ENCODE results near the gene NIN. TPM values are rescaled to one million over a fixed set of nuclear protein-coding genes. Genes with fewer than 3 reads are reported as not detected.
"Not testable (repeated sequence)": the region's sequence is repeated elsewhere in the genome, so short reads cannot be mapped to it uniquely, and the experiment has no call there.

Gene NIN
- total and polyA plus RNA-seq, 2 donors = 14.7 to 31.3 TPM

DNA sequence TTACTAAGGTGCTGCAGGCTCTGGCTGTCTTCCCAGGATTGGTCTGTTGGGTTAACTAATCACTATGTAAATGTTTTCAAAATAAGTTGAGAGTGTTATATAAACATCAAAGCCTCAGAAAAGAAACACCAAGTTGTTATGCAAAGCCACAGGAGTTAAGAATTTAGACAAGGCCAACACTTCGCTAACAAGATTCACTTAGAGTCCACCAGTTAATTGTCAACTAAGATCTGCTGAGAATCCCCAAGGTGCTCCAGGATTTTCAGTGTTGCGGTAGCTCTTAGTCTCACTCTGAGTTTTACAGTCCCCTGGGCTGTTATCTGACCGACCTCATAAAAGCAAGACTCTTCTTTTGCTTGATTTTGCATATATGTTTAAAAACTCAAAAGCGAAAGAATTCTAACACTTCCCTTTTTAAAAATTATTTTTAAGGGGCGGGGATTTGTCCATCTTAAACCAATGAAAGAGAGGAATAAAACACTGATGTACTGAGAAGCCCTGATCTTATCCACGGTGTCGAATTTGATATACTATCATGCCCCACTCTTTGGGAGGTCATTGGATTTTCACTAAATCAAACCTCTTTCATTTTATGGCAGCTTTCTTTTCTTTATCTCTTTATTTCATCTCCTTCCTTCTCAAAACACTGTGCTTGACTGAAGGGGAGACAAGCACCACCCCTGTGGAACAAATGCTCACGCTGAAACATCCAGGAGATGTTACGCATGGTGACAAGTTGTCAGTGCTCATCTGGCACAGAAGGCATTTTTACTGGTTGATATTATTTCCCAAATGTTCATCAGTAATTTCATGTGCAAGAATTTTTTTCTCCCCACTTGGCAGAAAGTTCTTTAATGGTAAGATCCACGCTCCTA, 7.0 kb downstream of the NIN start:
- H3K4me3 ChIP-seq (ENCODE audit: low read length in 2 of 2) = no peak overlapping the region
- no peak for DNase-seq (ENCODE audit: low read depth in 6 of 9, low spot score in 9 of 9)
- no peaks in the 10 kb centered on the region for H3K9me3 ChIP-seq (ENCODE audit: control insufficient read depth in 2 of 2, insufficient read depth in 1 of 2, low read length in 1 of 2)
- no peak overlapping the region for H3K27ac ChIP-seq (ENCODE audit: low read depth in 1 of 2, low read length in 1 of 2)
- peaks cover 37 to 39% of the 10 kb centered on the region in 2 donors for H3K4me1 ChIP-seq (ENCODE audit: control insufficient read depth in 2 of 2, insufficient read depth in 2 of 2, low read length in 2 of 2)
- H3K27me3 ChIP-seq (ENCODE audit: control insufficient read depth in 2 of 2, insufficient read depth in 1 of 2, low read length in 1 of 2) = no peaks in the 10 kb centered on the region
- H3K36me3 ChIP-seq (ENCODE audit: control insufficient read depth in 2 of 2, insufficient read depth in 2 of 2, low read length in 1 of 2) = peaks cover 3 to 17% of the 10 kb centered on the region in 2 donors
- 44% methylated on average over 10 of the region's 10 CpGs for WGBS

- no peak overlapping the region for H3K4me3 ChIP-seq (ENCODE audit: low read length in 2 of 2)
- WGBS = 90% methylated on average over 11 of the region's 11 CpGs
- H3K27me3 ChIP-seq (ENCODE audit: control insufficient read depth in 2 of 2, insufficient read depth in 1 of 2, low read length in 1 of 2) = no peaks in the 10 kb centered on the region
- peaks cover 34 to 36% of the 10 kb centered on the region in 2 donors for H3K4me1 ChIP-seq (ENCODE audit: control insufficient read depth in 2 of 2, insufficient read depth in 2 of 2, low read length in 2 of 2)
- peak overlapping the region in 1 of 2 donors; percentile 11 for H3K27ac ChIP-seq (ENCODE audit: low read depth in 1 of 2, low read length in 1 of 2)
- H3K9me3 ChIP-seq (ENCODE audit: control insufficient read depth in 2 of 2, insufficient read depth in 1 of 2, low read length in 1 of 2) = no peaks in the 10 kb centered on the region
- no peak for DNase-seq (ENCODE audit: low read depth in 6 of 9, low spot score in 9 of 9)
- peaks cover 3 to 17% of the 10 kb centered on the region in 2 donors for H3K36me3 ChIP-seq (ENCODE audit: control insufficient read depth in 2 of 2, insufficient read depth in 2 of 2, low read length in 1 of 2)
Observed at GRCh38 chr14:50823051-50823761, 7.8 kb downstream of the NIN start.

DNA sequence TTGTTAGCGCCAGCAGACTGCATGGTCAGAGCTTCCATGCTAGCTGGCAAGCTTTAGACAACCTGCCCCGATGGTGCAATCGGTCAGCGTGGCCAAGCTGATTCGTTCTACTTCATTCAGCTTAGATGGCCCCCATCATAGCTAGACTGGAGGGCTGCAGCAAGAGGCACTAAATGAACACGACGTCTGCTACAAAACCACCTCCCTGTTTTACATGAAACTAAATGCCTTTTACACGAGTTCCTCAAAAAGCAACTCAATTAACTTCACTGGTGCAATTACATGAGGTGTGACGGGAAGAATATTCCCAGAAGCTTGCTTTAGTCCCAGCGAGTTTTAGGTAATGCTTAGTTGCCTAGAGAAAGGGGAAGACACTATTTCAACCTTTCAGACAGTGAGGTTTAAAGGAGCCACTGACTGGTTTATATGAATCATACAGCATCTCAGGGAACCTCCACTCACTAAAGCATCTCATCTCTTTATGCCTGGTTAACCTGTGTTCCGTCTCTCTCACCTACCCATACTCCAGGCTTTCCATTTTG, 8.4 kb downstream of the NIN start:
- Histone ChIP-seq H3K27ac (ENCODE audit: low read depth in 1 of 2, low read length in 1 of 2) (no peak overlapping the region), H3K36me3 (ENCODE audit: control insufficient read depth in 2 of 2, insufficient read depth in 2 of 2, low read length in 1 of 2) (peaks cover 7 to 17% of the 10 kb centered on the region in 2 donors), H3K4me3 (ENCODE audit: low read length in 2 of 2) (no peak overlapping the region), H3K27me3 (ENCODE audit: control insufficient read depth in 2 of 2, insufficient read depth in 1 of 2, low read length in 1 of 2) (no peaks in the 10 kb centered on the region), H3K9me3 (ENCODE audit: control insufficient read depth in 2 of 2, insufficient read depth in 1 of 2, low read length in 1 of 2) (no peaks in the 10 kb centered on the region), H3K4me1 (ENCODE audit: control insufficient read depth in 2 of 2, insufficient read depth in 2 of 2, low read length in 2 of 2) (peaks cover 34 to 36% of the 10 kb centered on the region in 2 donors)
- DNase-seq (ENCODE audit: low read depth in 6 of 9, low spot score in 9 of 9) = no peak
- 77% methylated on average over 11 of the region's 11 CpGs for WGBS

DNA sequence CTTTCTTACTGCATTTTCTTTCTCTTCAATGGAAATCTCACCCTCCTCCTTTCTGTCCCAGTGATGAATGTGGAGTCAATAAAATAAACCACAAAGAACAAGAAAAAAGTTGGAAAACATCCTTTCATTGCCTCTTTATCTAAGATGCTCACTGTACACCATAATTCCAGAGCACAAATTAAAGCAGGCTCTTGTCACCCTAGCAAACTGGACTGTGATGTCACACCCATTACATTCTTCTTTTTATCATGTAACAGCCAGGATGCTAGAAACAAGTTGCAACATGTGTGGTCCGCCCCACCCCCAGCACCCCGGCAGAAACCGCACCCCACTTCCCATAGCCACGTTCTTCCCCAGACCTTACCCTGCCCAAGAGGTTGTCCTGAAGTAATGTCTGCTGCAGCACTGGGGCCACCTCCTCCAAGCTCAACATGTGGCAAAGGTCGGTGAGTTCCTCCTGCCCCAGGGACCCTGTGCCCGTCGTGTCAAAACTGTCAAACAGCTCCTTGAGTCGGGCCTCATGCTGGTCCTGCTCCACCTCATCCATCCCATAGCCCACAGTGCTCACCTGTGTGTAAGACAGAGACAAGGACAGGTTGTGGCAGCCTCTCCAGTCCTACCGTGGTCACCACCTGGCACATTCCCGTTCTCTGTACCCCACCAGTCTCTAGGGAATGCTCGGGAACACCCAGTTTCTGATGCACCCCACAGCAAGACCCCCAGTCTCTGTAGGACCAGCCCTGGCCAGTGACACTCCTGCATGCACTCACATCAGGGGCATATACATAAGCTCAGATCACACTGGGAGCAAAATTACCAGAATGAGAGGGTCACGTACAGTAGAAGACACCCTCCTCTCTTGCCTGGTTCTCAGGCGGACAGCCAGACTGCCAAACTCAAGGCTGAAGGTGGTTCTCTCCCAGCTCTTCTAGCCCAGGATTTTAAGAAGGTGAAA, 9.2 kb downstream of the NIN start:
- H3K9me3 ChIP-seq (ENCODE audit: control insufficient read depth in 2 of 2, insufficient read depth in 1 of 2, low read length in 1 of 2) = no peaks in the 10 kb centered on the region
- peaks cover 34 to 36% of the 10 kb centered on the region in 2 donors for H3K4me1 ChIP-seq (ENCODE audit: control insufficient read depth in 2 of 2, insufficient read depth in 2 of 2, low read length in 2 of 2)
- peak overlapping the region in 1 of 2 donors; percentile 8 for H3K27ac ChIP-seq (ENCODE audit: low read depth in 1 of 2, low read length in 1 of 2)
- DNase-seq (ENCODE audit: low read depth in 6 of 9, low spot score in 9 of 9) = peak in 1 of 9 donors; percentile 51
- H3K27me3 ChIP-seq (ENCODE audit: control insufficient read depth in 2 of 2, insufficient read depth in 1 of 2, low read length in 1 of 2) = no peaks in the 10 kb centered on the region
- 56% methylated on average over 13 of the region's 13 CpGs for WGBS
- peaks cover 7 to 14% of the 10 kb centered on the region in 2 donors for H3K36me3 ChIP-seq (ENCODE audit: control insufficient read depth in 2 of 2, insufficient read depth in 2 of 2, low read length in 1 of 2)
- H3K4me3 ChIP-seq (ENCODE audit: low read length in 2 of 2) = no peak overlapping the region

GRCh38 chr14:50820786-50821509, 10.0 kb downstream of the NIN start:
- no peak overlapping the region for H3K4me3 ChIP-seq (ENCODE audit: low read length in 2 of 2)
- H3K4me1 ChIP-seq (ENCODE audit: control insufficient read depth in 2 of 2, insufficient read depth in 2 of 2, low read length in 2 of 2) = peaks cover 34 to 36% of the 10 kb centered on the region in 2 donors
- H3K27me3 ChIP-seq (ENCODE audit: control insufficient read depth in 2 of 2, insufficient read depth in 1 of 2, low read length in 1 of 2) = no peaks in the 10 kb centered on the region
- H3K9me3 ChIP-seq (ENCODE audit: control insufficient read depth in 2 of 2, insufficient read depth in 1 of 2, low read length in 1 of 2) = no peaks in the 10 kb centered on the region
- peaks cover 10% of the 10 kb centered on the region in 2 donors for H3K36me3 ChIP-seq (ENCODE audit: control insufficient read depth in 2 of 2, insufficient read depth in 2 of 2, low read length in 1 of 2)
- WGBS = 81% methylated on average over 3 of the region's 3 CpGs
- H3K27ac ChIP-seq (ENCODE audit: low read depth in 1 of 2, low read length in 1 of 2) = no peak overlapping the region
- no peak for DNase-seq (ENCODE audit: low read depth in 6 of 9, low spot score in 9 of 9)

GRCh38 chr14:50819303-50819702, 11.7 kb downstream of the NIN start:
- not testable (repeated sequence) for H3K27me3 ChIP-seq (ENCODE audit: control insufficient read depth in 2 of 2, insufficient read depth in 1 of 2, low read length in 1 of 2); H3K4me3 ChIP-seq (ENCODE audit: low read length in 2 of 2); H3K27ac ChIP-seq (ENCODE audit: low read depth in 1 of 2, low read length in 1 of 2); H3K36me3 ChIP-seq (ENCODE audit: control insufficient read depth in 2 of 2, insufficient read depth in 2 of 2, low read length in 1 of 2); DNase-seq (ENCODE audit: low read depth in 6 of 9, low spot score in 9 of 9); H3K9me3 ChIP-seq (ENCODE audit: control insufficient read depth in 2 of 2, insufficient read depth in 1 of 2, low read length in 1 of 2)
- peaks cover 25 to 27% of the 10 kb centered on the region in 2 donors for H3K4me1 ChIP-seq (ENCODE audit: control insufficient read depth in 2 of 2, insufficient read depth in 2 of 2, low read length in 2 of 2)
- WGBS = 88% methylated on average over 6 of the region's 6 CpGs

GRCh38 chr14:50816395-50817047, 14.4 kb downstream of the NIN start:
- DNase-seq (ENCODE audit: low read depth in 6 of 9, low spot score in 9 of 9) = no peak
- Histone ChIP-seq H3K4me1 (ENCODE audit: control insufficient read depth in 2 of 2, insufficient read depth in 2 of 2, low read length in 2 of 2) (peaks cover 17 to 23% of the 10 kb centered on the region in 2 donors), H3K9me3 (ENCODE audit: control insufficient read depth in 2 of 2, insufficient read depth in 1 of 2, low read length in 1 of 2) (no peaks in the 10 kb centered on the region), H3K27me3 (ENCODE audit: control insufficient read depth in 2 of 2, insufficient read depth in 1 of 2, low read length in 1 of 2) (no peaks in the 10 kb centered on the region), H3K27ac (ENCODE audit: low read depth in 1 of 2, low read length in 1 of 2) (no peak overlapping the region), H3K4me3 (ENCODE audit: low read length in 2 of 2) (no peak overlapping the region), H3K36me3 (ENCODE audit: control insufficient read depth in 2 of 2, insufficient read depth in 2 of 2, low read length in 1 of 2) (peaks cover 10% of the 10 kb centered on the region in 2 donors)
- WGBS = 85% methylated on average over 6 of the region's 6 CpGs

DNA sequence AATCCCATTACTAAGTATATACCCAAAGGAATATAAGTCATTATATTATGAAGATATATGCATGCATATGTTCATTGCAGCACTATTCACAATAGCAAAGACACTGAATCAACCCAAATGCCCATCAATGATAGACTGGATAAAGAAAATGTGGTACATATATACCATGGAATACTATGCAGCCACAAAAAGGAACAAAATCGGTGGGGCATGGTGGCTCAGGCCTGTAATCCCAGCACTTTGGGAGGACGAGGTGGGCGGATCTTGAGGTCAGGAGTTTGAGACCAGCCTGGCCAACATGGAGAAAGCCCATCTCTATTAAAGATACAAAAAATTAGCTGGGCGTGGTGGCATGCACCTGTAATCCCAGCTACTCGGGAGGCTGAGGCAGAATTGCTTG, 15.4 kb downstream of the NIN start:
- not testable (repeated sequence) for H3K9me3 ChIP-seq (ENCODE audit: control insufficient read depth in 2 of 2, insufficient read depth in 1 of 2, low read length in 1 of 2); H3K4me3 ChIP-seq (ENCODE audit: low read length in 2 of 2); H3K27me3 ChIP-seq (ENCODE audit: control insufficient read depth in 2 of 2, insufficient read depth in 1 of 2, low read length in 1 of 2); DNase-seq (ENCODE audit: low read depth in 6 of 9, low spot score in 9 of 9); H3K36me3 ChIP-seq (ENCODE audit: control insufficient read depth in 2 of 2, insufficient read depth in 2 of 2, low read length in 1 of 2); H3K27ac ChIP-seq (ENCODE audit: low read depth in 1 of 2, low read length in 1 of 2)
- H3K4me1 ChIP-seq (ENCODE audit: control insufficient read depth in 2 of 2, insufficient read depth in 2 of 2, low read length in 2 of 2) = peaks cover 13 to 20% of the 10 kb centered on the region in 2 donors
- WGBS = 99% methylated on average over 5 of the region's 5 CpGs
